OCI-LY3 (cell line): ENCODE data around the gene RAD51B.

Source experiments
- H2AFZ ChIP-seq: fragments of 200-600, 300-600 bp; shearing (Covaris generic); 2 replicates; pipeline ENCODE4 v1.6.0; 2014; ENCODE audit warnings: antibody characterized with exemption, low read depth, low read length
- H3K27ac ChIP-seq: fragments of 200-600, 300-600 bp; sonication (generic); 2 replicates; pipeline ENCODE4 v1.5.1; 2014; ENCODE audit warnings: mild to moderate bottlenecking, low read length, moderate library complexity, mixed read lengths
- H3K27me3 ChIP-seq: fragments of 200-600, 300-600 bp; sonication (generic); 2 replicates; pipeline ENCODE4 v1.6.1; 2014; ENCODE audit warnings: low read depth, low read length, mixed read lengths
- H3K36me3 ChIP-seq: fragments of 200-600, 300-600 bp; sonication (generic); replicated peaks from 2 replicates; pipeline ENCODE3; 2014; ENCODE audit warnings: low read depth, low read length, mixed read lengths
- H3K4me1 ChIP-seq: fragments of 300-600, 200-600 bp; sonication (generic); 2 replicates; pipeline ENCODE4 v1.6.1; 2014; ENCODE audit warnings: low read length, mixed read lengths
- H3K4me2 ChIP-seq: fragments of 200-600, 300-600 bp; sonication (generic); 2 replicates; pipeline ENCODE4 v1.6.1; 2014; ENCODE audit warnings: low read length, mixed read lengths
- H3K4me3 ChIP-seq: fragments of 300-600, 200-600 bp; sonication (generic); 2 replicates; pipeline ENCODE4 v1.5.1; 2014; ENCODE audit warnings: antibody characterized with exemption, mild to moderate bottlenecking, low read length, moderate library complexity
- H3K79me2 ChIP-seq: fragments of 300-600, 200-600 bp; shearing (Covaris generic); 2 replicates; pipeline ENCODE4 v1.6.1; 2014; ENCODE audit warnings: mild to moderate bottlenecking, low read length, mixed read lengths
- H3K9ac ChIP-seq: fragments of 300-600, 200-600 bp; shearing (Covaris generic); 2 replicates; pipeline ENCODE4 v1.6.0; 2014; ENCODE audit warnings: mild to moderate bottlenecking, low read length, moderate library complexity
- H3K9me3 ChIP-seq: fragments of 200-600, 300-600 bp; shearing (Covaris generic); 2 replicates; pipeline ENCODE4 v1.6.1; 2014; ENCODE audit warnings: low read length, mixed read lengths; ENCODE audit not compliant: insufficient read depth
- H4K20me1 ChIP-seq: fragments of 200-600, 300-600 bp; sonication (generic); 2 replicates; pipeline ENCODE4 v1.6.1; 2016; ENCODE audit warnings: low read length, mixed read lengths; ENCODE audit not compliant: insufficient read depth
- EZH2phosphoT487 ChIP-seq: fragments of 200-600 bp; shearing (Covaris generic); IDR thresholded peaks from 2 replicates; pipeline ENCODE4 v1.6.1; 2018; ENCODE audit warnings: antibody characterized with exemption, mixed run types, low read depth
- TF ChIP-seq, protein P1 (sequence below): fragments of 200-600, 300-600 bp; sonication (generic); IDR thresholded peaks from 2 replicates; pipeline ENCODE4 v1.5.1; 2014; ENCODE audit warnings: antibody characterized with exemption, low read length, low read depth

RAD51B gene

GRCh38 chr14:67944605-67945004 lies 125.0 kb downstream of the RAD51B start:
- Histone ChIP-seq H2AFZ (no peak overlapping the region), H3K27me3 (no peaks in the 10 kb centered on the region), H3K4me1 (peaks cover 6% of the 10 kb centered on the region), H3K9ac (no peak overlapping the region), H3K4me3 (no peak overlapping the region), H3K4me2 (no peak overlapping the region), H3K27ac (no peak overlapping the region), H3K9me3 (no peaks in the 10 kb centered on the region), H3K36me3 (peaks cover 2% of the 10 kb centered on the region), H4K20me1 (no peaks in the 10 kb centered on the region), H3K79me2 (no peaks in the 10 kb centered on the region)
- TF ChIP-seq, protein P1, sequence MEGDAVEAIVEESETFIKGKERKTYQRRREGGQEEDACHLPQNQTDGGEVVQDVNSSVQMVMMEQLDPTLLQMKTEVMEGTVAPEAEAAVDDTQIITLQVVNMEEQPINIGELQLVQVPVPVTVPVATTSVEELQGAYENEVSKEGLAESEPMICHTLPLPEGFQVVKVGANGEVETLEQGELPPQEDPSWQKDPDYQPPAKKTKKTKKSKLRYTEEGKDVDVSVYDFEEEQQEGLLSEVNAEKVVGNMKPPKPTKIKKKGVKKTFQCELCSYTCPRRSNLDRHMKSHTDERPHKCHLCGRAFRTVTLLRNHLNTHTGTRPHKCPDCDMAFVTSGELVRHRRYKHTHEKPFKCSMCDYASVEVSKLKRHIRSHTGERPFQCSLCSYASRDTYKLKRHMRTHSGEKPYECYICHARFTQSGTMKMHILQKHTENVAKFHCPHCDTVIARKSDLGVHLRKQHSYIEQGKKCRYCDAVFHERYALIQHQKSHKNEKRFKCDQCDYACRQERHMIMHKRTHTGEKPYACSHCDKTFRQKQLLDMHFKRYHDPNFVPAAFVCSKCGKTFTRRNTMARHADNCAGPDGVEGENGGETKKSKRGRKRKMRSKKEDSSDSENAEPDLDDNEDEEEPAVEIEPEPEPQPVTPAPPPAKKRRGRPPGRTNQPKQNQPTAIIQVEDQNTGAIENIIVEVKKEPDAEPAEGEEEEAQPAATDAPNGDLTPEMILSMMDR: no peak
- TF ChIP-seq EZH2phosphoT487: no peak

GRCh38 chr14:67949771-67950170 lies 130.2 kb downstream of the RAD51B start:
- TF ChIP-seq EZH2phosphoT487: no peak
- TF ChIP-seq, protein P1: no peak

GRCh38 chr14:67950386-67950785 lies 130.8 kb downstream of the RAD51B start:
- H3K36me3 ChIP-seq: peaks cover 3% of the 10 kb centered on the region
- H3K4me1 ChIP-seq: no peaks in the 10 kb centered on the region
- H2AFZ ChIP-seq: no peak overlapping the region
- no peaks in the 10 kb centered on the region for H3K27me3 ChIP-seq
- H3K4me3 ChIP-seq: no peak overlapping the region
- no peak overlapping the region for H3K4me2 ChIP-seq
- TF ChIP-seq, protein P1: no peak
- no peak for TF ChIP-seq EZH2phosphoT487
- H3K79me2 ChIP-seq: no peaks in the 10 kb centered on the region
- no peaks in the 10 kb centered on the region for H3K9me3 ChIP-seq
- no peaks in the 10 kb centered on the region for H4K20me1 ChIP-seq
- no peak overlapping the region for H3K9ac ChIP-seq
- no peak overlapping the region for H3K27ac ChIP-seq

More at GRCh38 chr14:67949771-67950170, 130.2 kb downstream of the RAD51B start:
- Histone ChIP-seq H3K4me3 (no peak overlapping the region), H3K4me2 (no peak overlapping the region), H3K4me1 (no peaks in the 10 kb centered on the region), H3K36me3 (peaks cover 3% of the 10 kb centered on the region), H2AFZ (no peak overlapping the region), H3K79me2 (no peaks in the 10 kb centered on the region), H3K9me3 (no peaks in the 10 kb centered on the region), H3K27ac (no peak overlapping the region), H3K9ac (no peak overlapping the region), H3K27me3 (no peaks in the 10 kb centered on the region), H4K20me1 (no peaks in the 10 kb centered on the region)

GRCh38 chr14:67951529-67952135 lies 132.1 kb downstream of the RAD51B start:
- no peaks in the 10 kb centered on the region for H3K9me3 ChIP-seq
- no peaks in the 10 kb centered on the region for H3K79me2 ChIP-seq
- no peaks in the 10 kb centered on the region for H4K20me1 ChIP-seq
- H3K27me3 ChIP-seq: no peaks in the 10 kb centered on the region
- no peak overlapping the region for H3K4me3 ChIP-seq
- no peak overlapping the region for H2AFZ ChIP-seq
- H3K4me1 ChIP-seq: no peaks in the 10 kb centered on the region
- no peak overlapping the region for H3K27ac ChIP-seq
- H3K9ac ChIP-seq: no peak overlapping the region
- peaks cover 3% of the 10 kb centered on the region for H3K36me3 ChIP-seq
- TF ChIP-seq EZH2phosphoT487: no peak
- TF ChIP-seq, protein P1: no peak
- H3K4me2 ChIP-seq: no peak overlapping the region
